SK-N-SH treated with all-trans-retinoic acid at 6 μM for 48 hours (cell line): Measurements from ENCODE around the gene LDHA.

Experiments
- ARNTL ChIP-seq: fragments of 450-650 bp; formaldehyde crosslinking; IDR thresholded peaks from 2 replicates; pipeline ENCODE4 v1.5.0; 2020; ENCODE audit warnings: low read depth, mild to moderate bottlenecking, moderate library complexity, borderline replicate concordance
- BACH2 ChIP-seq: fragments of 250-450 bp; sonication (Bioruptor Pico); IDR thresholded peaks from 2 replicates; pipeline ENCODE4 v1.9.0; 2021; ENCODE audit warnings: mild to moderate bottlenecking, borderline replicate concordance
- CREB5 ChIP-seq: fragments of 250-450 bp; sonication (Bioruptor Pico); IDR thresholded peaks from 2 replicates; pipeline ENCODE4 v1.5.1; 2020; ENCODE audit warnings: low read depth, mild to moderate bottlenecking, moderate library complexity
- CSDC2 ChIP-seq: fragments of 250-450 bp; sonication (Bioruptor Pico); IDR thresholded peaks from 2 replicates; pipeline ENCODE4 v1.5.0; 2020; ENCODE audit warnings: mild to moderate bottlenecking, moderate library complexity
- GLIS3 ChIP-seq: fragments of 250-450 bp; sonication (Bioruptor Pico); IDR thresholded peaks from 2 replicates; pipeline ENCODE4 v1.5.0; 2020; ENCODE audit warnings: mild to moderate bottlenecking, moderate library complexity
- OSR1 ChIP-seq: fragments of 250-450 bp; sonication (Bioruptor Pico); IDR thresholded peaks from 2 replicates; pipeline ENCODE4 v1.8.0; 2022; ENCODE audit warnings: moderate library complexity, mild to moderate bottlenecking, inconsistent platforms
- POU6F1 ChIP-seq: fragments of 250-450 bp; sonication (Bioruptor Pico); IDR thresholded peaks from 2 replicates; pipeline ENCODE4 v1.8.0; 2021; ENCODE audit warnings: low read depth, mild to moderate bottlenecking, moderate library complexity, borderline replicate concordance
- PPARA ChIP-seq: fragments of 250-450 bp; sonication (Bioruptor Pico); IDR thresholded peaks from 2 replicates; pipeline ENCODE4 v1.5.0; 2020; ENCODE audit warnings: mild to moderate bottlenecking, borderline replicate concordance
- RARB ChIP-seq: fragments of 250-450 bp; sonication (Bioruptor Pico); IDR thresholded peaks from 2 replicates; pipeline ENCODE4 v1.8.0; 2021; ENCODE audit warnings: mild to moderate bottlenecking, moderate library complexity
- TOX ChIP-seq: fragments of 250-450 bp; sonication (Bioruptor Pico); IDR thresholded peaks from 2 replicates; pipeline ENCODE4 v1.8.0; 2021; ENCODE audit warnings: mild to moderate bottlenecking, moderate library complexity, borderline replicate concordance
- TSHZ2 ChIP-seq: fragments of 250-450 bp; sonication (Bioruptor Pico); IDR thresholded peaks from 2 replicates; pipeline ENCODE4 v1.5.0; 2020; ENCODE audit warnings: mild to moderate bottlenecking, moderate library complexity
- ZFP3 ChIP-seq: fragments of 250-450 bp; sonication (Bioruptor Pico); IDR thresholded peaks from 2 replicates; pipeline ENCODE4 v1.5.0; 2020; ENCODE audit warnings: mild to moderate bottlenecking, moderate library complexity
- ZNF70 ChIP-seq: fragments of 450-650 bp; formaldehyde crosslinking; IDR thresholded peaks from 2 replicates; pipeline ENCODE4 v1.5.0; 2020; ENCODE audit warnings: mild to moderate bottlenecking, moderate library complexity
- ZNF8 ChIP-seq: fragments of 450-650 bp; formaldehyde crosslinking; IDR thresholded peaks from 2 replicates; pipeline ENCODE4 v1.5.0; 2020; ENCODE audit warnings: mild to moderate bottlenecking, moderate library complexity

GRCh38 chr11:18366286-18366685 lies 28.1 kb upstream of the LDHA start:
- TF ChIP-seq ZFP3 (CRISPR knock-in tag) (no peak), ZNF70 (CRISPR knock-in tag) (no peak), PPARA (no peak), ZNF8 (CRISPR knock-in tag) (no peak), GLIS3 (no peak), CSDC2 (CRISPR knock-in tag) (no peak), TSHZ2 (CRISPR knock-in tag) (no peak), ARNTL (CRISPR knock-in tag) (no peak), BACH2 (CRISPR knock-in tag) (no peak), POU6F1 (CRISPR knock-in tag) (no peak), RARB (CRISPR knock-in tag) (no peak), OSR1 (CRISPR knock-in tag) (no peak), TOX (CRISPR knock-in tag) (no peak), CREB5 (no peak)
